Neuronal stem cell (in vitro differentiated cells): ENCODE measurements around the gene NUP54.

Source experiments
- DNase-seq: peaks from one replicate; pipeline ENCODE4 v3.0.0-alpha.2; 2013; ENCODE audit warnings: low spot score
- H2AFZ ChIP-seq: one replicate; pipeline ENCODE4 v1.6.1; 2013; ENCODE audit warnings: mild to moderate bottlenecking, low read length, inconsistent platforms
- H2AK5ac ChIP-seq: 2 replicates; pipeline ENCODE4 v1.6.1; 2013; ENCODE audit warnings: low read depth, mild to moderate bottlenecking, inconsistent platforms, low read length, moderate library complexity, mixed read lengths
- H2BK120ac ChIP-seq: 2 replicates; pipeline ENCODE4 v1.6.1; 2013; ENCODE audit warnings: low read depth, mild to moderate bottlenecking, inconsistent platforms, low read length, moderate library complexity, mixed read lengths
- H2BK12ac ChIP-seq: one replicate; pipeline ENCODE4 v1.6.1; 2013; ENCODE audit warnings: low read length, inconsistent platforms
- H2BK15ac ChIP-seq: 2 replicates; pipeline ENCODE4 v1.6.1; 2013; ENCODE audit warnings: mild to moderate bottlenecking, low read length, inconsistent platforms, mixed read lengths
- H2BK5ac ChIP-seq: one replicate; pipeline ENCODE4 v1.6.1; 2013; ENCODE audit warnings: inconsistent platforms, mild to moderate bottlenecking, low read length, moderate library complexity
- H3K14ac ChIP-seq: one replicate; pipeline ENCODE4 v1.6.1; 2013; ENCODE audit warnings: low read length, inconsistent platforms
- H3K18ac ChIP-seq: 2 replicates; pipeline ENCODE4 v1.6.1; 2013; ENCODE audit warnings: low read length, inconsistent platforms
- H3K23ac ChIP-seq: 2 replicates; pipeline ENCODE4 v1.6.1; 2013; ENCODE audit warnings: low read depth, mild to moderate bottlenecking, mixed read lengths, low read length, inconsistent platforms; ENCODE audit not compliant: poor library complexity
- H3K27ac ChIP-seq: replicated peaks from 3 replicates; pipeline ENCODE4 v1.5.1; 2013; ENCODE audit warnings: low read length, inconsistent platforms
- H3K27me3 ChIP-seq, 3 experiments: 2 replicates each; pipeline ENCODE4 v1.6.1; 2013; ENCODE audit warnings: low read length in 3 of 3, mild to moderate bottlenecking in 2 of 3, inconsistent platforms in 1 of 3, low read depth in 1 of 3, mixed read lengths in 1 of 3, moderate library complexity in 1 of 3; ENCODE audit not compliant: control insufficient read depth in 3 of 3, insufficient read depth in 3 of 3
- H3K36me3 ChIP-seq, 2 donors: replicated peaks in 1 of 2; 2 replicates each; pipeline ENCODE4 v1.6.1; 2013; ENCODE audit warnings: low read length in 2 of 2; ENCODE audit not compliant: control insufficient read depth in 2 of 2, insufficient read depth in 2 of 2
- H3K4ac ChIP-seq: 2 replicates; pipeline ENCODE4 v1.6.1; 2013; ENCODE audit warnings: inconsistent platforms, mild to moderate bottlenecking, low read length, moderate library complexity
- H3K4me1 ChIP-seq, 2 donors: 1 replicate in 1 of 2; 2 replicates in 1 of 2; pipeline ENCODE4 v1.6.1; 2013; ENCODE audit warnings: low read length in 2 of 2, low read depth in 1 of 2; ENCODE audit not compliant: control insufficient read depth in 2 of 2, insufficient read depth in 1 of 2
- H3K4me2 ChIP-seq: one replicate; pipeline ENCODE4 v1.6.1; 2013; ENCODE audit warnings: mild to moderate bottlenecking, low read length, inconsistent platforms; ENCODE audit not compliant: insufficient read depth, poor library complexity, severe bottlenecking
- H3K4me3 ChIP-seq, 2 donors: 2 replicates each; pipeline ENCODE4 v1.5.1; 2013; ENCODE audit warnings: low read length in 2 of 2, mild to moderate bottlenecking in 2 of 2, inconsistent platforms in 1 of 2, moderate library complexity in 1 of 2
- H3K79me1 ChIP-seq: one replicate; pipeline ENCODE4 v1.6.1; 2013; ENCODE audit warnings: low read depth, mild to moderate bottlenecking, inconsistent platforms, low read length, moderate library complexity
- H3K9ac ChIP-seq: one replicate; pipeline ENCODE4 v1.6.1; 2013; ENCODE audit warnings: mild to moderate bottlenecking, low read depth, low read length, inconsistent platforms; ENCODE audit not compliant: poor library complexity
- H3K9me3 ChIP-seq, 2 donors: replicated peaks in 1 of 2; 2 replicates each; pipeline versions ENCODE3 to v1.6.1; 2013; ENCODE audit warnings: low read length in 2 of 2, mild to moderate bottlenecking in 2 of 2, inconsistent platforms in 1 of 2, low read depth in 1 of 2, mixed read lengths in 1 of 2, moderate library complexity in 1 of 2; ENCODE audit not compliant: control insufficient read depth in 2 of 2, insufficient read depth in 1 of 2
- H4K8ac ChIP-seq: one replicate; pipeline ENCODE4 v1.6.1; 2013; ENCODE audit warnings: low read depth, mild to moderate bottlenecking, inconsistent platforms, low read length, moderate library complexity
- H4K91ac ChIP-seq: one replicate; pipeline ENCODE4 v1.6.1; 2013; ENCODE audit warnings: low read length, low read depth, mild to moderate bottlenecking, inconsistent platforms; ENCODE audit not compliant: poor library complexity
- WGBS, 2 donors: extraction: QIAGEN DNeasy Blood & Tissue Kit; methylation state at CpG; one replicate each; pipeline ENCODE4 v1.1.7; 2013; ENCODE audit warnings: missing lambda C conversion rate in 2 of 2, mixed read lengths in 1 of 2; ENCODE audit not compliant: insufficient read length in 2 of 2, insufficient replicate concordance in 1 of 2; ENCODE audit errors: extremely low coverage in 2 of 2; 5-methylcytosine and 5-hydroxymethylcytosine counted together

Gene NUP54

GRCh38 chr4:76194325-76194724, 46.1 kb upstream of the NUP54 start:
- Histone ChIP-seq H3K4ac (no peak overlapping the region), H3K9me3 (peaks cover 0 to 13% of the 10 kb centered on the region in 2 donors), H3K4me3 (no peak overlapping the region), H2AK5ac (no peak overlapping the region), H2BK120ac (no peak overlapping the region), H3K14ac (no peak overlapping the region), H2BK5ac (no peak overlapping the region), H3K18ac (no peak overlapping the region), H3K4me2 (no peak overlapping the region), H3K36me3 (peaks cover 11 to 65% of the 10 kb centered on the region in 2 donors), H3K27ac (no peak overlapping the region), H2BK12ac (no peak overlapping the region), H4K91ac (no peak overlapping the region), H2BK15ac (no peak overlapping the region), H3K9ac (no peak overlapping the region), H3K23ac (no peak overlapping the region), H3K27me3 (no peaks in the 10 kb centered on the region), H3K79me1 (no peaks in the 10 kb centered on the region), H3K4me1 (peaks cover 7 to 11% of the 10 kb centered on the region in 2 donors), H4K8ac (no peak overlapping the region), H2AFZ (no peak overlapping the region)
- no peak for DNase-seq
- no CpG with 5 or more reads among the region's 2 CpGs for WGBS, 2 donors

- H2AFZ ChIP-seq: no peak overlapping the region
- H2BK12ac ChIP-seq: no peak overlapping the region
- DNase-seq: no peak
- no peaks in the 10 kb centered on the region for H3K27me3 ChIP-seq
- H2BK15ac ChIP-seq: no peak overlapping the region
- no peak overlapping the region for H3K4me3 ChIP-seq
- no CpG with 5 or more reads among the region's 2 CpGs for WGBS, 2 donors
- no peak overlapping the region for H4K91ac ChIP-seq
- no peak overlapping the region for H3K14ac ChIP-seq
- peaks cover 0 to 13% of the 10 kb centered on the region in 2 donors for H3K9me3 ChIP-seq
- H2BK120ac ChIP-seq: no peak overlapping the region
- H3K4me1 ChIP-seq: peaks cover 0 to 4% of the 10 kb centered on the region in 2 donors
- no peak overlapping the region for H2AK5ac ChIP-seq
- no peak overlapping the region for H3K18ac ChIP-seq
- H3K4ac ChIP-seq: no peak overlapping the region
- H3K9ac ChIP-seq: no peak overlapping the region
- no peaks in the 10 kb centered on the region for H3K79me1 ChIP-seq
- peaks cover 11 to 72% of the 10 kb centered on the region in 2 donors for H3K36me3 ChIP-seq
- H3K27ac ChIP-seq: no peak overlapping the region
- H2BK5ac ChIP-seq: no peak overlapping the region
- no peak overlapping the region for H3K4me2 ChIP-seq
- no peak overlapping the region for H3K23ac ChIP-seq
- H4K8ac ChIP-seq: no peak overlapping the region
Measured at GRCh38 chr4:76192236-76192635, 44.0 kb upstream of the NUP54 start.

- Histone ChIP-seq H3K4me1 (peaks cover 0 to 4% of the 10 kb centered on the region in 2 donors), H3K79me1 (no peaks in the 10 kb centered on the region), H2BK120ac (no peak overlapping the region), H2AFZ (no peak overlapping the region), H3K27ac (no peak overlapping the region), H2AK5ac (no peak overlapping the region), H2BK12ac (no peak overlapping the region), H3K14ac (no peak overlapping the region), H3K4me3 (peak overlapping the region in 1 of 2 donors; percentile 63), H3K9me3 (peaks cover 0 to 13% of the 10 kb centered on the region in 2 donors), H3K4me2 (no peak overlapping the region), H2BK15ac (no peak overlapping the region), H4K91ac (no peak overlapping the region), H3K27me3 (no peaks in the 10 kb centered on the region), H3K23ac (no peak overlapping the region), H3K36me3 (peaks cover 11 to 67% of the 10 kb centered on the region in 2 donors), H4K8ac (no peak overlapping the region), H2BK5ac (no peak overlapping the region), H3K9ac (no peak overlapping the region), H3K4ac (no peak overlapping the region), H3K18ac (no peak overlapping the region)
- WGBS, 2 donors: no CpG with 5 or more reads among the region's 3 CpGs
- DNase-seq: no peak
Measured at GRCh38 chr4:76188557-76188956, 40.4 kb upstream of the NUP54 start.

- Histone ChIP-seq H2AFZ (no peak overlapping the region), H2BK5ac (no peak overlapping the region), H3K18ac (no peak overlapping the region), H3K4ac (no peak overlapping the region), H2BK12ac (no peak overlapping the region), H3K4me1 (peaks cover 0 to 4% of the 10 kb centered on the region in 2 donors), H2BK120ac (no peak overlapping the region), H3K27ac (no peak overlapping the region), H3K36me3 (peaks cover 10 to 63% of the 10 kb centered on the region in 2 donors), H2BK15ac (no peak overlapping the region), H3K4me3 (peak overlapping the region in 1 of 2 donors; percentile 63), H3K14ac (no peak overlapping the region), H2AK5ac (no peak overlapping the region), H4K91ac (no peak overlapping the region), H3K23ac (no peak overlapping the region), H3K27me3 (no peaks in the 10 kb centered on the region), H3K79me1 (no peaks in the 10 kb centered on the region), H4K8ac (no peak overlapping the region), H3K4me2 (no peak overlapping the region), H3K9me3 (peaks cover 0 to 13% of the 10 kb centered on the region in 2 donors), H3K9ac (no peak overlapping the region)
- DNase-seq: no peak
Measured at GRCh38 chr4:76188149-76188548, 40.0 kb upstream of the NUP54 start.
